HepG2 (cell line): ENCODE measurements around the gene PMEPA1. TPM values are rescaled to one million over a fixed set of nuclear protein-coding genes. Genes with fewer than 3 reads are reported as not detected.

Experiments used
- ATAC-seq: fragments of 200-7000 bp; cut with Tn5 transposase; 3 replicates; pipeline ENCODE4 v1.9.1; 2020; ENCODE audit warnings: mild to moderate bottlenecking, moderate library complexity
- BruUV-seq: library from RNA; stranded (reverse); fragments of 400-500 nt; replicated peaks from 2 replicates; lab custom pipeline; 2021; lab: Mats Ljungman, UMichigan
- CTCF ChIA-PET: fragments of 300-600 bp; formaldehyde crosslinking; extraction: SDS; loops from one replicate; lab custom pipeline; 2021; ENCODE audit warnings: low total read pairs, inconsistent platforms, low intra/inter-chr PET ratio; lab: Yijun Ruan, JAX
- POLR2A ChIA-PET: fragments of 350-600 bp; sonication (Branson Sonifier 250); formaldehyde crosslinking; loops from one replicate; lab custom pipeline; 2020; ENCODE audit warnings: antibody characterized with exemption, inconsistent platforms; lab: Yijun Ruan, JAX
- DNase-seq: peaks from one replicate; pipeline ENCODE4 v3.0.0-alpha.2; 2015; ENCODE audit warnings: low spot score
- FAIRE-seq: peaks from 3 replicates; lab custom pipeline; 2011; peaks lifted over from hg19 to GRCh38; lab: Jason Lieb, UNC
- H2AFZ ChIP-seq: one replicate; pipeline ENCODE4 v1.6.1; 2011; ENCODE audit warnings: low read length, inconsistent platforms
- H3K27ac ChIP-seq: fragments of 300-600 bp; 3 replicates; pipeline ENCODE4 v1.8.0; 2011; ENCODE audit warnings: mixed run types, mild to moderate bottlenecking, mixed read lengths, low read length, inconsistent platforms; ENCODE audit not compliant: insufficient read depth; ENCODE audit errors: extremely low read length
- H3K27me3 ChIP-seq, 2 experiments: fragments of 200-600 bp in 1 of 2; 2 replicates in 1 of 2; 3 replicates in 1 of 2; pipeline versions ENCODE4 v1.6.0 to v1.8.0; 2011; ENCODE audit warnings: low read length in 2 of 2, mild to moderate bottlenecking in 2 of 2, moderate library complexity in 2 of 2, inconsistent platforms in 1 of 2; ENCODE audit not compliant: insufficient read depth in 2 of 2, control insufficient read depth in 1 of 2
- H3K36me3 ChIP-seq, 2 experiments: fragments of 200-600 bp in 1 of 2; replicated peaks in 1 of 2; 2 replicates in 1 of 2; 3 replicates in 1 of 2; pipeline versions ENCODE4 v1.5.1 to v1.8.0; 2011; ENCODE audit warnings: low read length in 2 of 2, inconsistent platforms in 1 of 2; ENCODE audit not compliant: insufficient read depth in 2 of 2, control insufficient read depth in 1 of 2
- H3K4me1 ChIP-seq: 2 replicates; pipeline ENCODE4 v1.5.1; 2012; ENCODE audit warnings: low read length, inconsistent platforms; ENCODE audit not compliant: insufficient read depth
- H3K4me2 ChIP-seq: 2 replicates; pipeline ENCODE4 v1.6.0; 2011; ENCODE audit warnings: low read depth, low read length, inconsistent platforms
- H3K4me3 ChIP-seq, 3 experiments: fragments of 200-600 bp in 1 of 3; sonication (generic), shearing (Covaris generic) in 1 of 3; replicated peaks in 1 of 3; 2 replicates each; pipeline ENCODE4 v1.5.1; 2011 to 2016; ENCODE audit warnings: low read length in 3 of 3, inconsistent platforms in 2 of 3, low read depth in 2 of 3, mild to moderate bottlenecking in 2 of 3, control low read depth in 1 of 3, mixed read lengths in 1 of 3; ENCODE audit not compliant: insufficient read depth in 1 of 3
- H3K79me2 ChIP-seq: one replicate; pipeline ENCODE4 v1.6.1; 2011; ENCODE audit warnings: low read length, inconsistent platforms; ENCODE audit not compliant: insufficient read depth
- H3K9ac ChIP-seq: 2 replicates; pipeline ENCODE4 v1.6.0; 2011; ENCODE audit warnings: mild to moderate bottlenecking, low read depth, low read length, inconsistent platforms; ENCODE audit not compliant: insufficient read depth
- H3K9me3 ChIP-seq: 2 replicates; pipeline ENCODE4 v1.5.1; 2012; ENCODE audit warnings: mild to moderate bottlenecking, low read length
- H4K20me1 ChIP-seq: 2 replicates; pipeline ENCODE4 v1.6.0; 2011; ENCODE audit warnings: inconsistent platforms, mild to moderate bottlenecking, low read length, moderate library complexity; ENCODE audit not compliant: insufficient read depth
- GFI1 ChIP-seq: sonication (generic); formaldehyde crosslinking; IDR thresholded peaks from 2 replicates; pipeline ENCODE4 v1.5.0; 2020; ENCODE audit warnings: missing genetic modification reagents, mild to moderate bottlenecking, borderline replicate concordance
- U2AF2 ChIP-seq: fragments of 200-400 bp; formaldehyde crosslinking; IDR thresholded peaks from 2 replicates; pipeline ENCODE4 v1.6.1; 2017; ENCODE audit warnings: low read depth, mild to moderate bottlenecking, low read length
- WGBS: methylation state at CpG from one replicate; pipeline ENCODE4 v1.1.6; 2017; ENCODE audit warnings: low lambda C conversion rate; 5-methylcytosine and 5-hydroxymethylcytosine counted together
- in situ Hi-C: cut with HindIII; loops from 2 replicates; pipeline ENCODE4 v1.10.0; 2017; ENCODE audit warnings: low pct_unique_long_range_greater_than_20kb; ENCODE audit not compliant: extremely low pct_ligation_motif_present
- intact Hi-C: fragments of 100-400 bp; cut with micrococcal nuclease; formaldehyde crosslinking; loops from one replicate; pipeline ENCODE4 v1.10.0; 2022; ENCODE audit not compliant: unreplicated experiment
- polyA plus RNA-seq, 8 experiments: library from polyadenylated mRNA; depleted of rRNA in 3 of 8; stranded (reverse) in 7 of 8; unstranded in 1 of 8; fragments of >200 nt; fragmentation: Illumina TruSeq in 4 of 8; extraction: Trizol in 4 of 8; gene quantifications; 2 replicates each; pipeline versions ENCODE4 v1.2.1 to v1.2.3, GENCODE V29; 2011 to 2016; ENCODE audit warnings: low read depth in 4 of 8, missing spikeins in 1 of 8, mixed read lengths in 1 of 8; ENCODE audit not compliant: insufficient read depth in 1 of 8
- total RNA-seq, 5 experiments: library from RNA; depleted of rRNA; stranded (reverse); fragments of >200 nt; fragmentation: Illumina TruSeq; extraction: Trizol; gene quantifications; 2 replicates each; pipeline ENCODE4 v1.2.3, GENCODE V29; 2016; ENCODE audit warnings: low read depth in 1 of 5
- TF ChIP-seq, protein P1 (sequence below): sonication (generic); formaldehyde crosslinking; IDR thresholded peaks from 2 replicates; pipeline ENCODE4 v1.5.1; 2020; ENCODE audit warnings: missing genetic modification reagents, mild to moderate bottlenecking, borderline replicate concordance
- TF ChIP-seq, protein P2 (sequence below): sonication (generic); formaldehyde crosslinking; IDR thresholded peaks from 2 replicates; pipeline ENCODE4 v1.4.0; 2020; ENCODE audit warnings: missing genetic modification reagents, mild to moderate bottlenecking, borderline replicate concordance

The PMEPA1 gene
- total and polyA plus RNA-seq, 2 of the 13 experiments (the other 11 are each of a cell fraction or from before 2014, with no cell fraction given), result not detected

DNA sequence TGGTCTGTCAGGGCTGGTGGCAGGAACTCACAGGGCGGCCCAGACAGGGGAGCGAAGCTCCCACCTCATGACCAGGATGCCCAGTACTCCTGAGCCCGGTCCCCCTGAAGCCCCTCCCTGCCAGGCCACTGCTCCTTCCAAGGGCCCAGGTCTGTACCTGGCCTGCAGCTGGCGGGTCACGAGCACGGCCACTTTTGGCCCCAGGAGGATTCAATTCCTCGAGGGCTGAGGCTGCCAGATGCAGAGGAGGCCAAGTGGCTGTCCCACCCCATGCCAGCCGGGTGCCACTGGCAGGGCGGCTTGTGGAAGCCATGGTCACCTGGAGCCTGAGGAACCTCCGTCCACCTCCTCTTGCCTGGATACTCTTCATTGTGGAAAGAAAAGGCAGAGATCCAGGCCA is 17.4 kb downstream of the PMEPA1 start:
- in situ Hi-C loops, result no loop called here
- peaks cover 48 to 98% of the 10 kb centered on the region in 2 experiments for H3K27me3 ChIP-seq
- H3K4me2 ChIP-seq, result no peak overlapping the region
- ATAC-seq, result no peak
- TF ChIP-seq, protein P1, sequence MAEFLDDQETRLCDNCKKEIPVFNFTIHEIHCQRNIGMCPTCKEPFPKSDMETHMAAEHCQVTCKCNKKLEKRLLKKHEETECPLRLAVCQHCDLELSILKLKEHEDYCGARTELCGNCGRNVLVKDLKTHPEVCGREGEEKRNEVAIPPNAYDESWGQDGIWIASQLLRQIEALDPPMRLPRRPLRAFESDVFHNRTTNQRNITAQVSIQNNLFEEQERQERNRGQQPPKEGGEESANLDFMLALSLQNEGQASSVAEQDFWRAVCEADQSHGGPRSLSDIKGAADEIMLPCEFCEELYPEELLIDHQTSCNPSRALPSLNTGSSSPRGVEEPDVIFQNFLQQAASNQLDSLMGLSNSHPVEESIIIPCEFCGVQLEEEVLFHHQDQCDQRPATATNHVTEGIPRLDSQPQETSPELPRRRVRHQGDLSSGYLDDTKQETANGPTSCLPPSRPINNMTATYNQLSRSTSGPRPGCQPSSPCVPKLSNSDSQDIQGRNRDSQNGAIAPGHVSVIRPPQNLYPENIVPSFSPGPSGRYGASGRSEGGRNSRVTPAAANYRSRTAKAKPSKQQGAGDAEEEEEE, result no peak
- no peaks in the 10 kb centered on the region for H3K9me3 ChIP-seq
- no peaks in the 10 kb centered on the region for H3K79me2 ChIP-seq
- H3K36me3 ChIP-seq, result no peaks in the 10 kb centered on the region
- WGBS, result 24% methylated on average over 7 of the region's 10 CpGs
- no peaks in the 10 kb centered on the region; the same call in 1 of the 2 replicates for H4K20me1 ChIP-seq
- FAIRE-seq, result no peak
- no peak overlapping the region for H2AFZ ChIP-seq
- H3K27ac ChIP-seq, result no peak overlapping the region
- H3K4me3 ChIP-seq, result no peak overlapping the region
- no TSS peak for BruUV-seq
- intact Hi-C loops, result no loop called here
- no peaks in the 10 kb centered on the region for H3K4me1 ChIP-seq
- DNase-seq, result no peak
- ChIA-PET CTCF (interaction anchor here (1.5 kb wide), 1 partner anchor 517 kb away, joined by 9 read pairs; no protein-coding TSS in a partner anchor), POLR2A (no interaction called here)
- H3K9ac ChIP-seq, result no peak overlapping the region

DNA sequence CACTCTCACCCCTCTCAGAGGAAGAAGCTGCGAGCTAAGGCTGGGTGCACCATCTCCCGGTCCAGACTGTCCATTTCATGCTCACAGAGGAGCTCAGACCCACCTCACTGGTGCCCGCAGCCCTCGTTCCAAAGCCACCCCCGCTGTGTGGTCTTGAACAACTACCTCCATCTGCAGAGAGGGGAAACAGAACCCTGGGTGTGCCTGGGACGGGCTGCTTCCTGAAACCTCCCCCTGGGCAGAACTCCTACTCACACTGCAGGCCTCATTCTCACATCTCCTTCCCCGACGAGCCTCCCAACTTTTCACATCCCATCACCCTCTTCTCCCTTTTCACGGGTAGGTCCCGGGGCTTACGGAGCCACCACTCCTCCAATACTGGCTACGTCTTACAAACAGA is 18.1 kb downstream of the PMEPA1 start:
- no TSS peak for BruUV-seq
- H3K4me2 ChIP-seq, result no peak overlapping the region
- no peak overlapping the region for H3K9ac ChIP-seq
- intact Hi-C loops (no loop called here), in situ Hi-C loops (no loop called here)
- no peaks in the 10 kb centered on the region for H3K4me1 ChIP-seq
- CTCF ChIA-PET, result no interaction called here
- FAIRE-seq (no peak), ATAC-seq (no peak), DNase-seq (no peak)
- H2AFZ ChIP-seq, result no peak overlapping the region
- H3K79me2 ChIP-seq, result no peaks in the 10 kb centered on the region
- 14% methylated on average over 12 of the region's 12 CpGs for WGBS
- H3K27ac ChIP-seq, result no peak overlapping the region
- H3K4me3 ChIP-seq, result no peak overlapping the region
- no peaks in the 10 kb centered on the region; the same call in 1 of the 2 replicates for H4K20me1 ChIP-seq
- H3K9me3 ChIP-seq, result no peaks in the 10 kb centered on the region
- peaks cover 51 to 99% of the 10 kb centered on the region in 2 experiments for H3K27me3 ChIP-seq
- no peaks in the 10 kb centered on the region for H3K36me3 ChIP-seq
- TF ChIP-seq GFI1 (CRISPR knock-in tag) (no peak), U2AF2 (no peak)
- TF ChIP-seq, protein P2, sequence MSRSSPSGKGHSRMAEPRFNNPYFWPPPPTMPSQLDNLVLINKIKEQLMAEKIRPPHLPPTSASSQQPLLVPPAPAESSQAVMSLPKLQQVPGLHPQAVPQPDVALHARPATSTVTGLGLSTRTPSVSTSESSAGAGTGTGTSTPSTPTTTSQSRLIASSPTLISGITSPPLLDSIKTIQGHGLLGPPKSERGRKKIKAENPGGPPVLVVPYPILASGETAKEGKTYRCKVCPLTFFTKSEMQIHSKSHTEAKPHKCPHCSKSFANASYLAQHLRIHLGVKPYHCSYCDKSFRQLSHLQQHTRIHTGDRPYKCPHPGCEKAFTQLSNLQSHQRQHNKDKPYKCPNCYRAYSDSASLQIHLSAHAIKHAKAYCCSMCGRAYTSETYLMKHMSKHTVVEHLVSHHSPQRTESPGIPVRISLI (CRISPR knock-in tag), result no peak
- POLR2A ChIA-PET, result no interaction called here
